ENCODE data around the gene SHFL.

DNA sequence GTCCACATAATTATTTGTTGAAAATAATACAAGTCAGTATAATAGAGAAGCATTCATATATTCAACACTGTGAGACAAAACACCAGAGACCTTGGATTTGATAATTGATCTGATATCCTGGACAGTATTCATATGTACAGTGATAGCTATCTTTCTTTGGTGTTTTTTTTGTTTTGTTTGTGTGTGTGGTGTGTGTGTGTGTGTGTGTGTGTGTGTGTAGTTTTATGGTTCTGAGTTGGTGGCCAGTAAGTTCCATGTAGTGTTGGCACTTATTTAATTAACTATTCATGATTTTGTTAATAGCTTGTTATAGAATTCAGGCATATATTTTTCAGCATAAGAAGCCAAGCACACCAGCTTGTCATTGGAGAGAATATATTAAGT lies 18.0 kb downstream of the SHFL start:
- TF ChIP-seq, protein P1, sequence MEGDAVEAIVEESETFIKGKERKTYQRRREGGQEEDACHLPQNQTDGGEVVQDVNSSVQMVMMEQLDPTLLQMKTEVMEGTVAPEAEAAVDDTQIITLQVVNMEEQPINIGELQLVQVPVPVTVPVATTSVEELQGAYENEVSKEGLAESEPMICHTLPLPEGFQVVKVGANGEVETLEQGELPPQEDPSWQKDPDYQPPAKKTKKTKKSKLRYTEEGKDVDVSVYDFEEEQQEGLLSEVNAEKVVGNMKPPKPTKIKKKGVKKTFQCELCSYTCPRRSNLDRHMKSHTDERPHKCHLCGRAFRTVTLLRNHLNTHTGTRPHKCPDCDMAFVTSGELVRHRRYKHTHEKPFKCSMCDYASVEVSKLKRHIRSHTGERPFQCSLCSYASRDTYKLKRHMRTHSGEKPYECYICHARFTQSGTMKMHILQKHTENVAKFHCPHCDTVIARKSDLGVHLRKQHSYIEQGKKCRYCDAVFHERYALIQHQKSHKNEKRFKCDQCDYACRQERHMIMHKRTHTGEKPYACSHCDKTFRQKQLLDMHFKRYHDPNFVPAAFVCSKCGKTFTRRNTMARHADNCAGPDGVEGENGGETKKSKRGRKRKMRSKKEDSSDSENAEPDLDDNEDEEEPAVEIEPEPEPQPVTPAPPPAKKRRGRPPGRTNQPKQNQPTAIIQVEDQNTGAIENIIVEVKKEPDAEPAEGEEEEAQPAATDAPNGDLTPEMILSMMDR (IDR thresholded peaks at IDR 0.05) = no peak
- TF ChIP-seq POLR2A (IDR thresholded peaks at IDR 0.05) = no peak

Measured in right lobe of liver (tissue), 4 donors.